CD4-positive, alpha-beta T cell treated with Interleukin-15 for 1 hour (primary cell): Measurements from ENCODE around the gene SMARCE1.

Experiments used
- DNase-seq: peaks from one replicate; pipeline ENCODE4 v3.0.0-alpha.2; 2020

The SMARCE1 gene

DNA sequence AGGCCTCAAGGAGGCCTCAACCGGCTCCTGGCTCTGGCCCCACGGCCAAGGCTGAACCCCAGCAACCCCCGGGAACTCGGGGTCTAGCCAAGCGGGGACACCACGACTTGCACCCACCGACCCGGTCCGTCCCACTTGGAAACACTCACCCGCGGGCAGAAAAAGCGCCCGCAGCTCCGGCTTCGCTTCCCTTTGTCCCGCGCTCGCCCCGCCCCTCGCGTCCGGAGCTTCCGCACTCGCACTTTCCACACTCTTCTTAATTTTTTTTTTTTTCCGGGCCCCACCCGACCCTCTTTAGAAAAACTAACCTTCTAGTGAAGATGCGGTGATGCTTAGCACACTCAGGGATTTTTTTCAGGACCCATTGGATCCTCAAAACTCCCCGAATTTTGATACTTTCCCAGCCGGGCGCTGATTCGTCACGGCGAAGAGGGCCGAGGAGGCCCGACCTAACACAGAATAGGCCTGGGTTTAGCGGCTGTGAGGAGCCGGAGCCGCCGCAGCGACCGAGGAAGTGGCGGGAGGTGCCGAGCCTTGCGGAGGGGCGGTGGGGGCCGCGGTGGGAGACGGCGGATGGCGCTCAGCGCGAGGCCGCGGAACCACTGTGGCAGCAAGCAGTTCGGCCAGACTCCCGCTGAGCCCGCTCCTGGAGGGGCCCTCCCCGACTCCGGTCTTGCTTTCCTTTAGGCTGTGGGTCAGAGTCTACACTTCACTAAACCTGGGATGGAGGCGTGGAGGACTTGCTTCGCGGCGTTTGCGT lies at the start of gene SMARCE1:
TSS of gene SMARCE1 (minus strand) at position 195 of the 760 bp plus-strand sequence. CDS start 2,016 bp downstream, outside the sequence.
- DNase-seq: peak; percentile 79

DNA sequence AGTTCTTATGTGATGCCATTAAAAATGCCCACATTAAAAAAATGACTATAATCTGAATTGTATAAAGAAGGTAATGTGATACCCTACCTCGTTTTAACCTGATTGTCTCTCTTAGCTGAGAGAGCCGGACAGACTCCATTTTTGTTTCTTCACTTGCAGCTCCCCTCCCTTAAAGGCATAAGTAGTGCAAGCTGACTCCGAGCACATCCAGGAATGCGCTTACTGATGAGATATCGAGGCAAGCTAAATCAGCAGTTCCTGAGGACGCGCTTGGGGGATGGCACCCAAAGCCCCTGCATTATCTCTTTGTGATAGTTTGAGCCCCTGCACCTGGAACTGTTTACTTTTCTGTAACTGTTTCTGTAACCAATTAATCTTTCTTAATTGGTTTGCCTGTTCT lies 49.7 kb upstream of the SMARCE1 start:
- DNase-seq: no peak

DNA sequence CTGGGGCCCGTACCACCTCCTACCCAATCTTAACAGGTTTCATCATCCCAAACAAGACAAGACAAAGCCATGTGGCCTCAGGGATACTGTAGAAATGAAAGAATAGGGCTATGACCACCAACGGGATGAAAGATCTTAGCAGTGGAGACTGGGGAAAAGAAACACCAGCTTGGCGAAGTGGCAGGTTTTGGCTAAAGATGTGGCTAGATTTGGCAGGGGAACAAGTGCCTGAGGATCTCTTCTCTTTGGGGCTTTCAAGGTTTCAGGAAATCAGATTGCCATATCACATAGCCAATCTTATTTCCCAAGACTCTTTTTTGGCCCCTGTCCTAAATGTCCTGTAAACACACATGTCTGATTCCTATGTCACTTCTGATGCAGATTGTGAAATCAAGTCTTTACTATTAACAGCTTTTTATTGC lies 49.0 kb upstream of the SMARCE1 start:
- DNase-seq: no peak

DNA sequence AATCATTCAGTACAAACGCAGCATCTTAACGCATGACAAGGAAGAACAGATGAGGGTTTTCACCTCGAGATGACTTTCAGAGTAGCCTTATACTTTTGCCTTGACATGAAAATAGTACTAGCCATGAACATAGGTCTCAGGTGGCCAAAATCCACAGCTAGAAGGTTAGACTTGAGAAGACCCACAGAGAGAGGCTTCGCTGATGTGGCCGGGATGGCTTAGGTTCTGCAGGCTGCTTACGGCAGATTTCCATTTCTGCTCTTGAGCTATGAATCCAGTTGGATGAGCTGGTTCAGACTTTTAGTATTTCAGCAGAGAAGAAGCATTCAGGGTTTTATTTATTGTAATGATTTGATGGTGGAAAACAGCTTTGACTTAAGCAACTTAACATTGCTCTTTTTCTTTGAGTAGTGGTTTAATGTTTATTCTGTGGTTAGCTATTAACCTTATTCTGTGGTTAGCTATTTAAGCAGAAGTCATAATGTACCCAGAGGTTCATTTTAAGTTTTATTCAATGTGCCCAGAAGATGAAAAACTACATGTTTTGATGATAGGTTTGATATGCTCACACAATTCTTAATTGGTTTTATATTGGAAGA lies 48.4 kb upstream of the SMARCE1 start:
- DNase-seq: no peak

DNA sequence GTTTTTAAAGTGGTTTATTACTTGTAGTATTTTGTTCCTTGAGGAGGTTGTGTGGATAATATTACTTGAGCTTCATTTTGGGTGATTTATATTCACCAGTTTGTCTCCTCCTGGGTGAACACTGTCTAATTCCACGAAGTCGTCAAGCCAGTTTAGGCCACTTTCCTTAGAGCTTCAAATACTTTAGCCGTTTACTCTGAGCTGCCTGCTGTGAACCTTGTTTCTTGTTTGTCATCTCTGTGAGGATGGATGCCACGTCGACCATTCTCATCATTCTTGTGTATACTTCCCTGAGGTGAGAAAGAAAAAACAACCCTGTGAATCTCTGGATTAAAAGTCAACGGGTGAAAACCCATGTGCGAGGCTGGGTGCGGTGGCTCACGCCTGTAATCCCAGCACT lies 47.0 kb upstream of the SMARCE1 start:
- DNase-seq: no peak

DNA sequence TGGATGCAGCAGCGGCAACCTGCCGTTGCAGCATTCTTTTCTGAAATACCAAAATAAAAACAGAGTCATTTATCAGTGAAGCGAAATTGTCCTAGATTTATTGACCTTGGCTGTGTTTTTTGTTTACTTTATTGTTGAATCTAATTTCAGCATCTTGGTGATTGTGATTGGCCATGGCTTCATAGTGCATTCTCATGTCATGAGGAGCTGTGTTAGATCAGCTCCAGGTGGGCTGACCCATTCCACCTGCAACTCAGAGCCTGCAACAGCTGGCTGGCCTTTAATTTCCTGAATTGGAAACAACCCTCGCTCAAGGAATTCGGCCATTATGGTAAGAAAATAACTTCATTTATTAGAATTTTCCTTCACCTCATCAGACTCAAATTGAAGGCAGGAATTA lies 39.5 kb upstream of the SMARCE1 start:
- no peak for DNase-seq

DNA sequence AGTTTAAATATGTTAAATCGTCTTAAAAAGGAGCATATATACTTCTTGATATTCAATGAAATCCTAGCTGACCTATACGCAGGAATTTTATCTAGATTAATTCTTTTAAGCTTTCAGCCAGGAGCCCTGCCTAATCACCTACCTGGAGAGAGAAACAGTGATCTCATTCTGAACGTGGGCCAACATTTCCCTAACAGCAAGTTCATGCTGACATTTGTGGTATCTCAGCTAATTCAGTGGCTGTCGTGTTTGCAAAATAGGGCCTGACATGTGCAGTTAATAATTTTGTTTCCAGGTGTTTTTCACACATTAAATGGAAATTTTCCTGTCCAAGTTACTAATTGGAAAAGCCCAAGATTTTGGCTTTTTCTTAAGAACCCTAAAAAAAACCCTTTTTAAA lies 38.6 kb upstream of the SMARCE1 start:
- DNase-seq: no peak

DNA sequence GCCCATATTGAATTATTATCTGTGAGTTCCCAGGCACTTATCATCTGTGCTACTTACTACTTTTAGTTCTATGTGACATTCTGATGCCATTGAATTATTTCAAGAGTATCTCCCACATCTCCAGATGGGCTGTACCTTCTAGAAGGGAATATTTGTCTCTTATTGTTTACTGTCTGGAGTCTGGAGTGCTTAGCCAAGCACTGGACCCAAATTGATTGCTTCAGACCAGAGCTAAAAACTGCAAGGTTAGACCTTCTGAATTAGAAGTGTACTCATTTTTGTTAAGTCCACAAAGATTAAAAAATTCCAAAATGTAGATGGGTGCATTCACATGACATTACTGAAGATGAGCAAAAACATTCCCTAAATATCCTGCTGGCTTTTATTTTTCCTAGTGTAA lies 33.4 kb upstream of the SMARCE1 start:
- DNase-seq: no peak

DNA sequence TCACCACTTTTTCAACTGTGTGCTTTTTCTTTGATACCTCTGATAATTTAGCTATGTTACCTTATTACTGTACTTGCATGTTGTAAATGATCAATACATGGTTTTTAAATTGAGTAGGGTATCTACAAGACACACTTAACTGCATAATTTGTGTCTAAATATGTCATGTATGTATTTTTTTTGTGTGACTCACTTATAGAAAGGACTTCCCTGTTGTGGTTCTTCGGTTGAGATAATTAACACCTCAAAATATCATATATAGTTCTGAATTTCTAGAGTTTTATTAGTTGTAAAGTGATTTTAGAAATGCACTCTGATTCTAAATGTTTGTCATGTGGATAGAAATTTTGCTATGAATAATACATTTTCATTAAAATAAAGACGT lies 31.9 kb upstream of the SMARCE1 start:
- DNase-seq: no peak

DNA sequence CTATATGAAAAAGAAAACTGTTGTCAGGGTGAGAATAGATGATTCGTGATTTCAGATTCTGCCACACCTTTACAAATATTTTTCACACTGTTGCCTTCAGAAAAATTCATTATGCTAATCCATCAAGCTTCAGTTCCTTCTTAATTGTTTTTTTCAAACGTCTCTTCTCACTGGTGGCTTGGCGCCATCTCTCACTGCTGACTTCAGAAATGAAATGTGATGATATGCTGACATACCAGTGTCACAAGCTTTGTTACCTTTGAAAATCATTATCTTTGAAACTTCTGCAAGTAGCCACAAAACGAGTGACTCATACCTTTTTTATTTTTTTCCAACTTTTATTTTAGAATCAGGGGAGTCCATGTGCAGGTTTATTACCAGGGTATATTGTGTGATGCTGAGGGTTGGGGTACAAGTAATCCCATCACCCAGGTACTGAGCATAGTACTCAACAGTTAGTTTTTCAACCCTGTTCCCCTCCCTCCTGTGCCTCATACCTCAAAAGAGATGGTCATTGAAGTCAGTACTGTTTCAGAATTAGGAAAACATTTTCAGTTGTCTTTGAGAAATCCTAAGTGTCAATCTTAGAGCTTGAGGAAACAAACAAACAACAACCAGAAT lies 31.4 kb upstream of the SMARCE1 start:
- DNase-seq: no peak

DNA sequence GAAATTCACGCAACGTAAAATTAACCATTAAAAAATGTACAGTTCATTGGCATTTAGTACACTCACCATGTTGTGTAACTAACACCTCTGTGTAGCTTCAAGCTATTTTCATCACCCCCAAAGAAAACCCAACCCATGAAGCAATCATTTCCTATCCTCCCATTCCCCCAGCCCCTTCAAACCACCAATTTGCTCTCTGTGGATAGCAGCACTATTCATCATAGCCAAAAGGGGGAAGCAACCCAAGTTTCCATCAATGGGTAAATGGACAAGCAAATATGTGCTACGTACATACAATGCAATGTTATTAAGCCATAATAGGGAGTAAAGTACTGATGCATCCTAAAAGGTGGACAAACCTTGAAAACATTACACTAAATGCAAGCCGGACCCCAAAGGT lies 28.3 kb upstream of the SMARCE1 start:
- no peak for DNase-seq

DNA sequence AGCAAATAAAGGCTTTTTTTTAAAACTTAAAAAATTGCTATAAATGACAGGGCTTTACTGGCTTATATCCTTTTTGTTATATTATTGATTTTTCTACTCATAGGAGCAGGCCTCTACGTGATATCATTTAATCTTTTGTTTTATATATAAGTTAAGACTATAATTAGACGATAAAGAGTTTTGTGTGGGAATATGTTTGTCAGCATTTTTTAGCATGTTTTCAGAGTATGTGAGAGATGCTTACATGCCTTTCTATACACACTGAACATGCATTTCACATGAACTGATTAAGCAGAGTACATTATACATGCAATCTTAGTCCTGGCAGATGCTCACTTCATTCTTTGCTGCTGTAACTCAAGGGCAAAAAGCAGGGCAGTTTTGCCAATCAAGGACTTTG lies 25.0 kb upstream of the SMARCE1 start:
- no peak for DNase-seq

DNA sequence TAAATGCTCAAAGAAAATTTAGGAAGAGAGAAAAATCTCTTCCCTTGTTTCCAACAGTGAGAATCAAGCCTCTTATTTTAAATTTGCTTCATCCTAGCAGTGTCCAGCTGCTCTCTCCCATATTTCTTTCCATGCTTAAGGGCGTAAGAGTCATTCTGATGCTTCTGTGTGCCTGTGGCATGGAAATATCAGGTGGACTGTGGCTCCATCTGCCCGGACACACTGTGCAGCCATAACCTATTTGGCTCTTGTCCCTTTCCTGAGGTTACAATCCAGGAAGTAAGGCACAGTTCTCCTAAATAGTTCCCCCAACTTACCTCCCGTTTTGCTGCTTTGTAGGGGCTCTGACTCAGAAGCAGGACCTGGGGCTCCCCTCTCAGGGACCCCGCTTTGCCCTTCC lies 23.7 kb upstream of the SMARCE1 start:
- no peak for DNase-seq

DNA sequence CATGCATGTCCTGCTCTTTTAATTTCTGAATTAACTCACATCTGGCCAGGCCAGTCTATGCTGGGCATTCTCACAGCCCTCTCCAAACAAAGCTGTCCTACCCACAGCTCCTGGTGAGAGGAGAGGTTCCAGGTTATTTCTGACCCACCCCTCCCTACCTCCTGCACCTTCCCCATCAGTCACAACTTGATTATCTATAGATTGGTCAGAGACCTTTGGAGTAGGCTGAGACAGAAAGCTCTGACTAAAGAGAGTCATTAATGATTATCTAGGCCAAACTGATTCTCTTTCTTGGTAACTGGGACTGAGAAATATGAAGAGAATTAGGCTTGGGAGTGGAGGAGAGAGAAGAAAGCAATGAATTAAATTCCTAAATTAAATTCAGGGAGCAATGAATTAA lies 18.7 kb upstream of the SMARCE1 start:
- no peak for DNase-seq

DNA sequence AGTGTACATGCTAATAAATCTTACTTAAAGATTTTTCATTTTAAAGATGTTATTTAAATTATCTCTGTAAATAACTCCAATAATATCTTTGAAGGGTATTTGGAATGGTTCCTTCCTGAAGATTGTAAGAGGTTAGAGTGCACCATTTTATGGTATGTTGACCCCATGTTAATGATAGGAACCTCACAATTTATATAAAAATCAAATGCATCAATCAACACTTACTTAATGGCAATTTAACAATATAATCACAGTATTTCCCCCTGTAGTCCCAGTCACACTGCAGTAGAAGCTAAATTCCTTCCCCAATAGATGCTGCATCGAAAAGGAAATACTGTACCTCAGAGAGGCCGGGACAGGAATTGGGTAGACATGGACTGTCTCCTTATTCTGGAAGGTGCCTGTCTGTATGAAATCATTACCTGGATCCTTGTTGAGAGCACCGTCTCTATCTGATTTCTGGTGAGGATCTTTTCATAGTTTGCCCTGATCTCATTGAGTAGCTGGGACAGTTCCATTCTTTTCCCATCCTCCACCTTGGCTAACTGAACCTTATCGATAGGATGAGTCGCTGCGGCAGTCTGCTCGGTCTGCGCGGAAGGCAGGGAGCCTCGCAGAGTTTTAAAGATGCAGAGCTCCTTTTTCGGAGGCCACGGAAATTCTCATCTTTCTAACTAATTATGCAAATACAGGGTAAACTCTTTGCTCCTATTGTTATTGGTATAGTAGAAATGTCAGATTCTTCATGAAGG lies 17.1 kb upstream of the SMARCE1 start, which contains the start of gene KRT222:
TSS of gene KRT222 (minus strand) at position 596 of the 752 bp plus-strand sequence. CDS start at position 518, 78 bp downstream.
- no peak for DNase-seq

DNA sequence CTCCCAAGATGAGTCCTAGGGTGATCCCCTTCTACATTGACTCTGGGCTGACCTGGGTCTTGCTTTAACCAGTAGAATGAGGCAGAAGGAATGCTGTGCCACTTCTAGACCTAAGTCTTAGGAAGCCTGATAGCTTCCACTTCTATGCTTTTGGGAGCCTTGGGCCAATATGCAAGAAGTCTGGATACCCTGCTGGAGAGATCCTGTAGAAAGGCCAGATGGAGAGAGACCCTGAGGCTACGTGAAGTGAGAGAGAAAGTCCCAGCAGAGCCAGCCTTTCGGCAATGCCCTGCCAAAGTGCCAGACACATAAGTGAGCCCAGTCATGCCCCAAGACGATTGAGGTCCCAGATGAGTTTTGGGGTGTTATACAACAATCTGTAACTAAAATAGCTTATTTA lies 15.6 kb upstream of the SMARCE1 start:
- no peak for DNase-seq

DNA sequence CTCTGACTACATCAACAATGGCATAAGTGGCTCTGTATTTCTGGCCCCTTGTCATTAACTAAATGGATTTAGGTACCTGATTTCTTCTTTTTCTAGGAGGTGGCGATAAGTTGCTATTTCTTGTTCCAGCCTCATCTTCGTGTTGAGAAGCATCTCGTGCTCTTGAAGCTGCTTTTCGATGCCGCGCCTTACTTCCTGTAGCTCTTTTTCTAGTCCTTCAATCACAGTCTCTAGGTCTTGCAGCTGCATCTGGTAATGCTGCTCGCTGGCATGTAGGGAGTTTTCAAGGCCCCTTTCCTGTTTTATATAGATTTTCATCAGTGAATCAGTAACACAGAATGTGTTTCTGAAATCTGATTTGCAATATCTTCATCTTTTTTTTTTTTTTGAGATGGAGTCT lies 12.3 kb upstream of the SMARCE1 start:
- DNase-seq: no peak

DNA sequence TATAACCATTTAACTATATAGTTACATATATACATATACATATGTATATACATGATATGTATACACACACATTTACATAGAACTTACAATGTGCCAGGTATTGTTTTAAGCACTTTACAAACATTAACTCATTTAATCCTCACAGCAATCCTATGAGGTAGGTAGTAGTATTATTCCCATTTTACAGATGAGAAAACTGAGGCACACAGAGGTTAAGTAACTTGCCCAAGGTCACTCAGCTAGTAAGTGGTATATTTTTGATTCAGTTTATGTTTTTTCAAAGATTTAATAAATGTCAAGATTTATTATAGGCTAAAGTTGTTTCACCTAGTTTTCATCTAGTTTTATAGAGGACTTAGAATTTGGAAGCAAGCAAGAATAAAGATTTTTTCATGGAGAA lies 10.8 kb upstream of the SMARCE1 start:
- no peak for DNase-seq

DNA sequence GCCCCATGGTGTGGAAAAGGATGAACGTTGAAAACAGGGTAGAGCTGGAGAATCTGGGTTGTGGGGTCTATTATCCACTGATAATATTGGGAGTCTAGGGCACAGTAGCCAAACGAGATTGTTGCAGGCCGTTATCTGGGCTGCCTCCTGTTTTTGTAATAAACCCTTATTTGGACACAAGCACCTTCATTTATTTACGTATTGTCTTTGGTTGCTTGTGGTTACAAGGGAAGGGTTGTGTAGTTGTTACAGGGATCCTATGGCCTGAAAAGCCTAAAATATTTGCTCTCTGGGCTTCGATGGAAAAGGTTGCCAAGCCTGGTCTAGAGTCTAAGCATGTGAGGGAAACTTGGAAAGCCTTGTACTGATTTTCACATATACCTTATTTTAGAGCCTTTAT lies 4.3 kb upstream of the SMARCE1 start:
- no peak for DNase-seq

DNA sequence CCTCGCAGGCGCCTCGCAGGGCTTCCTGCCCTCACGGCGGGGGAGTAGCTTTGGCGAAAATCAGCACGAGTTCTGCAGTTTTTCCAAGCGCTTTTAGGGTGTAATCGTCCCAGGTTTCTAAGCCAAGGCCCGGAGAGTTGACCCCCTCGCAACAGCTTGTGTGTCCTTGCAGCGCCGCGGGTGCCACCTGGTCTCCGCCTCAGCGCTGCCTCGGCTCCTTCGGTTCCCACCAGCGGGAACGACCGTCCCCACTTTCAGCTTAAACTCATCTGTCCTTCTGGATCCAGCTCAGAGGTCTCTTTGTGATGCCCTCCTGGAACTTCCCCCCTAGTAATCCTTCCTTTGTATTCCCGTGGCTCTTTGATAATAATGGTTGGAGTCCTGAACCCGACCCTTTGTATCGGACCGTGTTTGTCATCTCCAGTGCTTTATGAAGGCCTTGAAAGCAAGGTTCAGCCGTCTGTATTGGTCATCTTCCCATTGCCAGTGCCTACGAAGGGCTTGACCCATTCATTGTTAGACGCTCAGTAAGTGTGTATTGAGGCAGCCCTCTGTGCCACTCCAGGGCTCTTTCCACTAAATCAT lies 858 bp upstream of the SMARCE1 start:
- no peak for DNase-seq

DNA sequence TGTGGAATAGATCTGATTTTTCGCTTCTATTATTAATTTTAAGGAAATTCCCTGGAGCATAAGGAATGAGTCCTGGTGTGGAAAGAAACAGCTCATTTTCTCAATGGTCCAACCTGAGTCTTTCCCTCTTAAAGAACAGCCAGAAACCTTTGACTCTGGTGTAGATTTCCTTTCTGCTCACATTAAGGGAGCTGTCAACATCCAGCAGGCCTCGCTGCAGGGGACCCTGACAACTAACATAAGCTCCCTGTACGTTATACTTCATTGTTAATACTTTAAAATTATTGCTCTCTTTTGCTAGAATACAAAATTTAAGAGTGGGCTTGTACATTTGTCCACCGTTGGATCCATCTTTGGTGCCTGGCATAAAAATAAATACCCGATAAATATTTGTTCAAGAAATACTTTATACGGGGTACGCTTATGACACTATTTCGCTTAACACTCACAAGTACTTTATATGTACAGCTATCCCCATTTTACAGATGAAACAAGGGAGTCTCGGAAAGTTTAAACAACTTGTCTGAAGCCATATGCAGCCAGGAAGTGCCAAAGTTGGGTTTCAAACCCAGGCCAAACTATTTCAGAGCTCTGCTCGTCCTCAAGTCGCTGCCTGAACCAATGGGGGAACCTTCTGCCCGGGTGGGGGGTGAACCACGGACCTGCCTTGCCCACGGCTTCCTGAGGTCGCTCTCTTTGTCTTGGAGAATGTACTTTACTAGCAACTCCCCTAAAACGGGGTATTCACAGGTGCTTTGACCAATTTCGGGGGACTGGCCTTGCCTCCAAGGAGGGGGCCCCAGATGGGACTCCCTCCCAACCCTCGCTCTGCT lies 611 bp downstream of the SMARCE1 start:
- DNase-seq: peak; percentile 41

DNA sequence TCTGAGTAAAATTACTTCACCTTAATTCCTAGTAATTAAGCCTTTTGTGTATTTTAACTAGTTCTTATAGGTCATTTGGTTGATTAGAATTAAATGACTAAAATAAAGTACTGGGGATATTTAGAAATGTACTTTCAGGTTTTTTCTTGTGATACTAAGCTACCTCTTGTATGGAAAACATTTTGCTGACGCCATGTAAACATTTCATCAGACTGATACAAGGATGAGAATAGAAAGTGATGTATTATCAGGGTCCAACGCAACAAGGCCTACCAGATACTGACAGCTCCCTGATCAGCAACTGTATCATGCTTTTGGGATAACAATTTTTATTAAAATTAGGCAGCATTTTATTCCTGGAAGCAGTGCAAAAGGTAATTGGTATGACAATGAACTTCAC lies 1.7 kb downstream of the SMARCE1 start:
- DNase-seq: no peak
